Panc1 (cell line): ENCODE results near the gene EFNA5. TPM values are rescaled to one million over a fixed set of nuclear protein-coding genes. Genes with fewer than 3 reads are reported as not detected.

Source experiments
- ATAC-seq: fragments of 200-7000 bp; cut with Tn5 transposase; 2 replicates; pipeline ENCODE4 v1.9.1; 2020; ENCODE audit warnings: mild to moderate bottlenecking, moderate library complexity
- BruUV-seq: library from RNA; stranded (reverse); fragments of 400-500 nt; replicated peaks from 2 replicates; lab custom pipeline; 2021; lab: Mats Ljungman, UMichigan
- CTCF ChIA-PET: fragments of 300-600 bp; sonication (Branson Sonifier 250); formaldehyde crosslinking; loops from one replicate; lab custom pipeline; 2022; ENCODE audit warnings: antibody characterized with exemption; lab: Charles Lee
- POLR2A ChIA-PET: fragments of 300-600 bp; sonication (Branson Sonifier 250); formaldehyde crosslinking; loops from one replicate; lab custom pipeline; 2022; ENCODE audit warnings: antibody characterized with exemption; lab: Charles Lee
- DNase-seq: peaks from one replicate; pipeline ENCODE4 v3.0.0-alpha.2; 2010; ENCODE audit warnings: low read depth, low spot score
- H3K27ac ChIP-seq: 2 replicates; pipeline ENCODE4 v1.5.1; 2011; ENCODE audit warnings: mild to moderate bottlenecking, low read length, inconsistent platforms
- H3K27me3 ChIP-seq: fragments of 200-500 bp; sonication (Bioruptor generic); 2 replicates; pipeline ENCODE4 v1.6.0; 2014; ENCODE audit warnings: low read length, inconsistent platforms; ENCODE audit not compliant: control insufficient read depth, insufficient read depth
- H3K36me3 ChIP-seq: fragments of 200-500 bp; sonication (Bioruptor generic); 2 replicates; pipeline ENCODE4 v1.5.1; 2014; ENCODE audit warnings: inconsistent platforms, mild to moderate bottlenecking, low read length, moderate library complexity; ENCODE audit not compliant: control insufficient read depth, insufficient read depth
- H3K4me1 ChIP-seq: 2 replicates; pipeline ENCODE4 v1.5.1; 2011; ENCODE audit warnings: inconsistent platforms, mild to moderate bottlenecking, low read length, moderate library complexity; ENCODE audit not compliant: control insufficient read depth, insufficient read depth
- H3K4me3 ChIP-seq, 2 experiments: 2 replicates each; pipeline ENCODE4 v1.5.1; 2011 to 2012; ENCODE audit warnings: low read depth in 2 of 2, low read length in 2 of 2, mild to moderate bottlenecking in 2 of 2, inconsistent platforms in 1 of 2, moderate library complexity in 1 of 2
- H3K9me3 ChIP-seq: fragments of 200-500 bp; sonication (Bioruptor generic); 2 replicates; pipeline ENCODE4 v1.5.1; 2014; ENCODE audit warnings: low read depth, mild to moderate bottlenecking, inconsistent platforms, low read length, moderate library complexity; ENCODE audit not compliant: control insufficient read depth, insufficient read depth
- CTCF ChIP-seq: fragments of 450-650 bp; IDR thresholded peaks from 2 replicates; pipeline ENCODE4 v1.5.1; 2017; ENCODE audit warnings: mild to moderate bottlenecking
- POLR2AphosphoS5 ChIP-seq: IDR thresholded peaks from 2 replicates; pipeline ENCODE4 v1.6.1; 2012; ENCODE audit warnings: mild to moderate bottlenecking, low read depth, low read length, moderate library complexity
- REST ChIP-seq, 2 experiments: IDR thresholded peaks; 2 replicates each; pipeline ENCODE4 v1.6.1; 2011 to 2012; ENCODE audit warnings: low read depth in 2 of 2, control low read depth in 1 of 2, low read length in 1 of 2, mild to moderate bottlenecking in 1 of 2, moderate library complexity in 1 of 2; ENCODE audit not compliant: insufficient read depth in 1 of 2
- SIN3A ChIP-seq: IDR thresholded peaks from 2 replicates; pipeline ENCODE4 v1.6.1; 2012; ENCODE audit warnings: low read depth, mild to moderate bottlenecking, low read length, moderate library complexity, borderline replicate concordance; ENCODE audit not compliant: insufficient read depth
- TCF7L2 ChIP-seq: IDR thresholded peaks from 2 replicates; pipeline ENCODE4 v1.6.1; 2011; ENCODE audit warnings: mild to moderate bottlenecking, low read depth, low read length, inconsistent platforms
- in situ Hi-C: cut with HindIII; loops from 2 replicates; pipeline ENCODE4 v1.10.0; 2016; ENCODE audit warnings: low sequenced_read_pairs, low pct_unique_long_range_greater_than_20kb
- intact Hi-C: fragments of 100-400 bp; cut with micrococcal nuclease; formaldehyde crosslinking; loops from one replicate; pipeline ENCODE4 v1.10.0; 2022; ENCODE audit not compliant: unreplicated experiment
- total RNA-seq: library from RNA; stranded (reverse); gene quantifications from one replicate; pipeline ENCODE4 v1.2.1, GENCODE V29; 2021; ENCODE audit not compliant: unreplicated experiment

Gene EFNA5
- total RNA-seq, 1 experiment from 2014 or later: 30.5 TPM

GRCh38 chr5:107370396-107370968, 300.3 kb downstream of the EFNA5 start:
- no TSS peak for BruUV-seq
- POLR2A ChIA-PET: no interaction called here
- in situ Hi-C loops (no loop called here), intact Hi-C loops (no loop called here)
- CTCF ChIA-PET: no interaction called here
- no peak for TF ChIP-seq REST (IDR thresholded peaks at IDR 0.05; ENCODE audit: insufficient read depth in 1 of 2, low read depth in 2 of 2, low read length in 1 of 2)
- TF ChIP-seq TCF7L2: no peak
- TF ChIP-seq CTCF: no peak
- TF ChIP-seq SIN3A: no peak
- TF ChIP-seq POLR2AphosphoS5: no peak
- H3K27ac ChIP-seq: no peak overlapping the region
- H3K36me3 ChIP-seq: no peaks in the 10 kb centered on the region
- ATAC-seq: no peak
- H3K4me1 ChIP-seq: no peaks in the 10 kb centered on the region
- no peak for DNase-seq
- H3K4me3 ChIP-seq: no peak overlapping the region
- no peaks in the 10 kb centered on the region for H3K27me3 ChIP-seq
- H3K9me3 ChIP-seq: no peaks in the 10 kb centered on the region

GRCh38 chr5:107369622-107370021, 301.1 kb downstream of the EFNA5 start:
- H3K36me3 ChIP-seq: no peaks in the 10 kb centered on the region
- intact Hi-C loops (no loop called here), in situ Hi-C loops (no loop called here)
- POLR2A ChIA-PET: no interaction called here
- no peaks in the 10 kb centered on the region for H3K4me1 ChIP-seq
- TF ChIP-seq POLR2AphosphoS5 (no peak), CTCF (no peak), REST (IDR thresholded peaks at IDR 0.05; ENCODE audit: insufficient read depth in 1 of 2, low read depth in 2 of 2, low read length in 1 of 2) (no peak), TCF7L2 (no peak)
- no TSS peak for BruUV-seq
- H3K4me3 ChIP-seq: no peak overlapping the region
- no peaks in the 10 kb centered on the region for H3K9me3 ChIP-seq
- no peak overlapping the region for H3K27ac ChIP-seq
- CTCF ChIA-PET: no interaction called here
- no peaks in the 10 kb centered on the region for H3K27me3 ChIP-seq
- DNase-seq: no peak
- no peak for ATAC-seq
